Liver (tissue), 9 donors: ENCODE data around the gene ZNF92. TPM values are rescaled to one million over a fixed set of nuclear protein-coding genes. Genes with fewer than 3 reads are reported as not detected.
"Not testable (repeated sequence)": the region's sequence is repeated elsewhere in the genome, so short reads cannot be mapped to it uniquely, and the experiment has no call there.

Experiments
- DNase-seq: peaks from one replicate; pipeline ENCODE4 v3.0.0-alpha.2; 2017; ENCODE audit warnings: low spot score
- H3K27ac ChIP-seq, 2 donors: one replicate each; pipeline ENCODE4 v1.7.0; 2013; ENCODE audit warnings: inconsistent platforms in 2 of 2, low read length in 2 of 2, control low read depth in 1 of 2, low read depth in 1 of 2, mild to moderate bottlenecking in 1 of 2
- H3K27me3 ChIP-seq, 4 donors: one replicate each; pipeline versions ENCODE4 v1.6.1 to v1.7.0; 2013; ENCODE audit warnings: low read length in 3 of 4, inconsistent platforms in 1 of 4, mild to moderate bottlenecking in 1 of 4, moderate library complexity in 1 of 4; ENCODE audit not compliant: control insufficient read depth in 4 of 4, insufficient read depth in 4 of 4
- H3K36me3 ChIP-seq, 4 donors: one replicate each; pipeline versions ENCODE4 v1.6.1 to v1.7.0; 2013; ENCODE audit warnings: low read length in 3 of 4, mild to moderate bottlenecking in 3 of 4, low read depth in 1 of 4, moderate library complexity in 1 of 4; ENCODE audit not compliant: control insufficient read depth in 4 of 4, insufficient read depth in 3 of 4
- H3K4me1 ChIP-seq, 4 donors: one replicate each; pipeline versions ENCODE4 v1.6.1 to v1.7.0; 2013; ENCODE audit warnings: low read length in 3 of 4, mild to moderate bottlenecking in 3 of 4, moderate library complexity in 1 of 4; ENCODE audit not compliant: control insufficient read depth in 4 of 4, insufficient read depth in 4 of 4
- H3K4me3 ChIP-seq, 3 donors: one replicate each; pipeline versions ENCODE4 v1.6.1 to v1.7.0; 2013; ENCODE audit warnings: low read length in 3 of 3, control low read depth in 1 of 3, low read depth in 1 of 3, mild to moderate bottlenecking in 1 of 3
- H3K9ac ChIP-seq, 2 donors: one replicate each; pipeline ENCODE4 v1.7.0; 2013; ENCODE audit warnings: low read length in 2 of 2, mild to moderate bottlenecking in 2 of 2, moderate library complexity in 2 of 2, control low read depth in 1 of 2, low read depth in 1 of 2
- H3K9me3 ChIP-seq, 4 donors: one replicate each; pipeline versions ENCODE4 v1.6.1 to v1.7.0; 2013; ENCODE audit warnings: low read length in 3 of 4; ENCODE audit not compliant: control insufficient read depth in 4 of 4
- ATF3 ChIP-seq: IDR thresholded peaks from 2 replicates; pipeline ENCODE4 v1.6.1; 2016; ENCODE audit warnings: antibody characterized with exemption
- CTCF ChIP-seq: fragments of 150-350 bp; IDR thresholded peaks from 2 replicates; pipeline ENCODE4 v1.5.1; 2017; ENCODE audit warnings: improper control_type of control experiment, low read depth, low read length; ENCODE audit not compliant: missing input control
- EGR1 ChIP-seq, 2 donors: IDR thresholded peaks; 2 replicates each; pipeline ENCODE4 v1.6.1; 2016 to 2018; ENCODE audit warnings: antibody characterized with exemption in 2 of 2, low read depth in 2 of 2
- FOXA1 ChIP-seq: IDR thresholded peaks from 2 replicates; pipeline ENCODE4 v1.6.1; 2016; ENCODE audit warnings: antibody characterized with exemption
- FOXA2 ChIP-seq: IDR thresholded peaks from 2 replicates; pipeline ENCODE4 v1.6.1; 2016; ENCODE audit warnings: antibody characterized with exemption
- GABPA ChIP-seq, 2 donors: IDR thresholded peaks in 1 of 2; conservative IDR thresholded peaks in 1 of 2; 2 replicates each; pipeline ENCODE4 v1.6.1; 2016; ENCODE audit warnings: antibody characterized with exemption in 2 of 2, mild to moderate bottlenecking in 1 of 2, moderate library complexity in 1 of 2
- HNF4A ChIP-seq, 2 donors: conservative IDR thresholded peaks; 2 replicates each; pipeline ENCODE4 v1.6.1; 2016; ENCODE audit warnings: antibody characterized with exemption in 2 of 2, mild to moderate bottlenecking in 2 of 2
- HNF4G ChIP-seq: IDR thresholded peaks from 2 replicates; pipeline ENCODE4 v1.6.1; 2016; ENCODE audit warnings: antibody characterized with exemption
- JUND ChIP-seq, 2 donors: IDR thresholded peaks; 2 replicates each; pipeline ENCODE4 v1.6.1; 2016; ENCODE audit warnings: antibody characterized with exemption in 2 of 2
- NR2F2 ChIP-seq: IDR thresholded peaks from 2 replicates; pipeline ENCODE4 v1.6.1; 2016; ENCODE audit warnings: antibody characterized with exemption
- RAD21 ChIP-seq, 2 donors: IDR thresholded peaks; 2 replicates each; pipeline ENCODE4 v1.6.1; 2016; ENCODE audit warnings: antibody characterized with exemption in 2 of 2, mild to moderate bottlenecking in 2 of 2
- RXRA ChIP-seq, 2 donors: IDR thresholded peaks; 2 replicates each; pipeline ENCODE4 v1.6.1; 2017 to 2018; ENCODE audit warnings: antibody characterized with exemption in 2 of 2, mild to moderate bottlenecking in 1 of 2
- SP1 ChIP-seq: IDR thresholded peaks from 2 replicates; pipeline ENCODE4 v1.6.1; 2018; ENCODE audit warnings: antibody characterized with exemption, mild to moderate bottlenecking
- TAF1 ChIP-seq: conservative IDR thresholded peaks from 2 replicates; pipeline ENCODE4 v1.6.1; 2016; ENCODE audit warnings: antibody characterized with exemption, mild to moderate bottlenecking
- WGBS: extraction: QIAGEN DNeasy Blood & Tissue Kit; methylation state at CpG from one replicate; pipeline ENCODE4 v1.1.7; 2013; 5-methylcytosine and 5-hydroxymethylcytosine counted together
- polyA plus RNA-seq, 2 donors: library from polyadenylated mRNA; stranded (reverse) in 1 of 2; unstranded in 1 of 2; fragments of 200-250 nt in 1 of 2; fragments of >200 nt in 1 of 2; fragmentation: Nextera tagmentation in 1 of 2; extraction: Ambion mirVana in 1 of 2; gene quantifications; one replicate each; pipeline versions ENCODE4 v1.2.1 to v1.2.3, GENCODE V29; 2013 to 2015
- total RNA-seq, 2 donors: library from RNA; depleted of rRNA; stranded (reverse); fragments of >200 nt; gene quantifications; one replicate each; pipeline ENCODE4 v1.2.3, GENCODE V29; 2014
- TF ChIP-seq, protein P1 (sequence below): IDR thresholded peaks from 2 replicates; pipeline ENCODE4 v1.6.1; 2016; ENCODE audit warnings: antibody characterized with exemption
- donor health status: healthy.
- donor health status: healthy.
- donor health status: healthy.
- donor health status: healthy.
- donor health status: healthy.

The ZNF92 gene
- total and polyA plus RNA-seq, 4 donors: 1.6 to 6.5 (median 2.7) TPM

GRCh38 chr7:65444205-65444842, 70.7 kb downstream of the ZNF92 start:
- H3K36me3 ChIP-seq: no peaks in the 10 kb centered on the region
- WGBS: 95% methylated on average over 1 of the region's 1 CpG
- no peaks in the 10 kb centered on the region for H3K27me3 ChIP-seq
- no peak overlapping the region for H3K4me3 ChIP-seq
- H3K4me1 ChIP-seq: no peaks in the 10 kb centered on the region
- TF ChIP-seq, protein P1, sequence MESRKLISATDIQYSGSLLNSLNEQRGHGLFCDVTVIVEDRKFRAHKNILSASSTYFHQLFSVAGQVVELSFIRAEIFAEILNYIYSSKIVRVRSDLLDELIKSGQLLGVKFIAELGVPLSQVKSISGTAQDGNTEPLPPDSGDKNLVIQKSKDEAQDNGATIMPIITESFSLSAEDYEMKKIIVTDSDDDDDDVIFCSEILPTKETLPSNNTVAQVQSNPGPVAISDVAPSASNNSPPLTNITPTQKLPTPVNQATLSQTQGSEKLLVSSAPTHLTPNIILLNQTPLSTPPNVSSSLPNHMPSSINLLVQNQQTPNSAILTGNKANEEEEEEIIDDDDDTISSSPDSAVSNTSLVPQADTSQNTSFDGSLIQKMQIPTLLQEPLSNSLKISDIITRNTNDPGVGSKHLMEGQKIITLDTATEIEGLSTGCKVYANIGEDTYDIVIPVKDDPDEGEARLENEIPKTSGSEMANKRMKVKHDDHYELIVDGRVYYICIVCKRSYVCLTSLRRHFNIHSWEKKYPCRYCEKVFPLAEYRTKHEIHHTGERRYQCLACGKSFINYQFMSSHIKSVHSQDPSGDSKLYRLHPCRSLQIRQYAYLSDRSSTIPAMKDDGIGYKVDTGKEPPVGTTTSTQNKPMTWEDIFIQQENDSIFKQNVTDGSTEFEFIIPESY: no peak
- TF ChIP-seq TAF1: no peak
- no peak for TF ChIP-seq HNF4G
- TF ChIP-seq NR2F2: no peak
- no peak for TF ChIP-seq GABPA (IDR thresholded peaks at IDR 0.05 in 1 of 2, conservative IDR thresholded peaks at IDR 0.05 in 1 of 2)
- no peak for TF ChIP-seq HNF4A (conservative IDR thresholded peaks at IDR 0.05)
- TF ChIP-seq ATF3: no peak
- no peak for TF ChIP-seq FOXA1
- TF ChIP-seq RAD21 (IDR thresholded peaks at IDR 0.05): no peak
- no peak for TF ChIP-seq RXRA (IDR thresholded peaks at IDR 0.05)
- no peak for TF ChIP-seq EGR1 (IDR thresholded peaks at IDR 0.05; ENCODE audit: low read depth in 2 of 2)
- no peak for TF ChIP-seq SP1
- TF ChIP-seq FOXA2: no peak
- no peak for TF ChIP-seq JUND (IDR thresholded peaks at IDR 0.05)
- no peak overlapping the region for H3K9ac ChIP-seq
- DNase-seq: no peak
- peaks cover 0 to 3% (median 0%) of the 10 kb centered on the region in 4 donors for H3K9me3 ChIP-seq
- H3K27ac ChIP-seq: no peak overlapping the region

DNA sequence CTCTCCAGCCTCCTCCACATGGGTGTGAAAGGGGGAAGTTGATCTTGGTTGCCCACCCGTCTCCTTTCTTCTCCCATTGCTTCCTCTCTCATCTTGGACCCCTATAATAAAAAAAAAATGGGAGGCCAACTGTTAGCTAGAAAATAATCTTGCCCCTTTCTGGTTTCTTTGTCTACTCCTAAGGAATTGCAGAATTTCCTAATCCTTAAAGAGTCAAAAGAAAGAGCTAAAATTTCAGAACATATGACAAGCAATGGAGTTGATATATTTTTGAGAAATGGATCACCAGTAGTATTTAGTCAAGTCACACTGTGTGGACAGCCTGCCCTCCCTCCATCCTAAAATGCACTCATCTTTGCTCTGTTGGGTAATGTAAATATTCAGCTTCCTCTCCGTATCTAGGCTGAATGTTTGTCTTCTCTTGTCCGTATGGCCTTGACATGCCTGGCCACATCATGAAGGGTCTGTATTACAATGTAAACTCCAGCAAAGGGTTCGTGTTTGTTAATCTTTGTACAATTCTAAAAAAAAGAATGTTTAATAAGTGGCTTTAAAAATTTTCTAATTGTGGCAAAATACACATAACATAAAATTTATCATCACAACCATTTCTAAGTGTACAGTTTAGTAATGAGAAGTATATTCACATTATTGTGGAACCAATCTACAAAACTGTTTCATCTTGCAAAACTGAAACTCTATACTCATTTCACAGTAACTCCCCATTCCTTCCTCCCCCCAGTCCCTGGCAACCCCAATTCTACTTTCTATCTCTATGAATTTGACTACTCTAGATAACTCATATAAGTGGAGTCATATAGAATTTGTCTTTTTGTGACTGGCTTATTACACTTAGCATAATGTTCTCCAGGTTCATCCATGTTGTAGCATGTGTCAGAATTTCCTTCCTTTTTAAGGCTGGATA, 71.5 kb downstream of the ZNF92 start:
- Histone ChIP-seq H3K4me1 (no peaks in the 10 kb centered on the region), H3K9ac (no peak overlapping the region), H3K36me3 (no peaks in the 10 kb centered on the region), H3K4me3 (no peak overlapping the region), H3K27ac (no peak overlapping the region), H3K27me3 (no peaks in the 10 kb centered on the region), H3K9me3 (peaks cover 0 to 3% (median 0%) of the 10 kb centered on the region in 4 donors)
- TF ChIP-seq RAD21 (IDR thresholded peaks at IDR 0.05): no peak
- TF ChIP-seq TAF1: no peak
- no peak for TF ChIP-seq JUND (IDR thresholded peaks at IDR 0.05)
- DNase-seq: no peak
- WGBS: 52% methylated on average over 4 of the region's 4 CpGs

- H3K9me3 ChIP-seq, H3K27me3 ChIP-seq, H3K9ac ChIP-seq, H3K27ac ChIP-seq, H3K36me3 ChIP-seq, DNase-seq, H3K4me1 ChIP-seq, H3K4me3 ChIP-seq: not testable (repeated sequence)
- TF ChIP-seq RAD21 (IDR thresholded peaks at IDR 0.05) (peak; percentile 45 to 68), CTCF (peak; percentile 12)
- WGBS: 77% methylated on average over 8 of the region's 8 CpGs
Observed at GRCh38 chr7:65447041-65447440, 73.4 kb downstream of the ZNF92 start.
